ENCODE data around the gene ASB3.

The ASB3 gene

GRCh38 chr2:53646788-53647187 lies 140.0 kb downstream of the ASB3 start:
- TF ChIP-seq CTCF (IDR thresholded peaks at IDR 0.05; ENCODE audit: low read depth, low read length, poor library complexity, severe bottlenecking) (no peak), EZH2phosphoT487 (IDR thresholded peaks at IDR 0.05; ENCODE audit: borderline replicate concordance, low read length) (no peak)
- Histone ChIP-seq H3K4me2 (ENCODE audit: low read length) (no peak overlapping the region), H3K9me2 (replicated peaks; ENCODE audit: control insufficient read depth, low read length) (no peaks in the 10 kb centered on the region), H3F3A (ENCODE audit: control insufficient read depth, insufficient read depth) (no peaks in the 10 kb centered on the region), H3K27me3 (ENCODE audit: control insufficient read depth, low read length) (no peaks in the 10 kb centered on the region), H4K20me1 (ENCODE audit: control insufficient read depth, insufficient read depth, low read depth, low read length) (no peaks in the 10 kb centered on the region), H3K4me3 (ENCODE audit: low read length) (no peak overlapping the region), H3K36me3 (ENCODE audit: control insufficient read depth, low read length) (no peaks in the 10 kb centered on the region), H3K79me2 (ENCODE audit: control insufficient read depth, low read length) (no peaks in the 10 kb centered on the region), H3K9me3 (ENCODE audit: control insufficient read depth, insufficient read depth, low read length) (no peaks in the 10 kb centered on the region), H3K27ac (ENCODE audit: low read depth, low read length) (no peak overlapping the region), H3K4me1 (ENCODE audit: control insufficient read depth, low read length) (no peaks in the 10 kb centered on the region)

GRCh38 chr2:53641290-53641689 lies 145.5 kb downstream of the ASB3 start:
- no peak for TF ChIP-seq EZH2phosphoT487 (IDR thresholded peaks at IDR 0.05; ENCODE audit: borderline replicate concordance, low read length)
- no peak for TF ChIP-seq CTCF (IDR thresholded peaks at IDR 0.05; ENCODE audit: low read depth, low read length, poor library complexity, severe bottlenecking)
- Histone ChIP-seq H3K36me3 (ENCODE audit: control insufficient read depth, low read length) (no peaks in the 10 kb centered on the region), H3K4me1 (ENCODE audit: control insufficient read depth, low read length) (no peaks in the 10 kb centered on the region), H3F3A (ENCODE audit: control insufficient read depth, insufficient read depth) (no peaks in the 10 kb centered on the region), H3K79me2 (ENCODE audit: control insufficient read depth, low read length) (no peaks in the 10 kb centered on the region), H3K4me2 (ENCODE audit: low read length) (no peak overlapping the region), H3K27ac (ENCODE audit: low read depth, low read length) (no peak overlapping the region), H3K27me3 (ENCODE audit: control insufficient read depth, low read length) (no peaks in the 10 kb centered on the region), H4K20me1 (ENCODE audit: control insufficient read depth, insufficient read depth, low read depth, low read length) (no peaks in the 10 kb centered on the region), H3K4me3 (ENCODE audit: low read length) (no peak overlapping the region), H3K9me2 (replicated peaks; ENCODE audit: control insufficient read depth, low read length) (no peaks in the 10 kb centered on the region), H3K9me3 (ENCODE audit: control insufficient read depth, insufficient read depth, low read length) (no peaks in the 10 kb centered on the region)

GRCh38 chr2:53640466-53640865 lies 146.3 kb downstream of the ASB3 start:
- no peak overlapping the region for H3K27ac ChIP-seq (ENCODE audit: low read depth, low read length)
- no peaks in the 10 kb centered on the region for H4K20me1 ChIP-seq (ENCODE audit: control insufficient read depth, insufficient read depth, low read depth, low read length)
- no peaks in the 10 kb centered on the region for H3K9me3 ChIP-seq (ENCODE audit: control insufficient read depth, insufficient read depth, low read length)
- H3K4me3 ChIP-seq (ENCODE audit: low read length): no peak overlapping the region
- H3K4me1 ChIP-seq (ENCODE audit: control insufficient read depth, low read length): no peaks in the 10 kb centered on the region
- no peaks in the 10 kb centered on the region for H3K27me3 ChIP-seq (ENCODE audit: control insufficient read depth, low read length)
- no peaks in the 10 kb centered on the region for H3K9me2 ChIP-seq (replicated peaks; ENCODE audit: control insufficient read depth, low read length)
- H3F3A ChIP-seq (ENCODE audit: control insufficient read depth, insufficient read depth): no peaks in the 10 kb centered on the region
- no peak overlapping the region for H3K4me2 ChIP-seq (ENCODE audit: low read length)
- H3K36me3 ChIP-seq (ENCODE audit: control insufficient read depth, low read length): no peaks in the 10 kb centered on the region
- TF ChIP-seq CTCF (IDR thresholded peaks at IDR 0.05; ENCODE audit: low read depth, low read length, poor library complexity, severe bottlenecking): no peak
- no peak for TF ChIP-seq EZH2phosphoT487 (IDR thresholded peaks at IDR 0.05; ENCODE audit: borderline replicate concordance, low read length)
- no peaks in the 10 kb centered on the region for H3K79me2 ChIP-seq (ENCODE audit: control insufficient read depth, low read length)

- TF ChIP-seq CTCF (IDR thresholded peaks at IDR 0.05; ENCODE audit: low read depth, low read length, poor library complexity, severe bottlenecking) (no peak), EZH2phosphoT487 (IDR thresholded peaks at IDR 0.05; ENCODE audit: borderline replicate concordance, low read length) (no peak)
- H3K9me3 ChIP-seq (ENCODE audit: control insufficient read depth, insufficient read depth, low read length): no peaks in the 10 kb centered on the region
- H3K79me2 ChIP-seq (ENCODE audit: control insufficient read depth, low read length): no peaks in the 10 kb centered on the region
- no peaks in the 10 kb centered on the region for H3K4me1 ChIP-seq (ENCODE audit: control insufficient read depth, low read length)
- H3K27me3 ChIP-seq (ENCODE audit: control insufficient read depth, low read length): no peaks in the 10 kb centered on the region
- H3K27ac ChIP-seq (ENCODE audit: low read depth, low read length): no peak overlapping the region
- no peaks in the 10 kb centered on the region for H3K36me3 ChIP-seq (ENCODE audit: control insufficient read depth, low read length)
- H3K4me3 ChIP-seq (ENCODE audit: low read length): no peak overlapping the region
- no peaks in the 10 kb centered on the region for H3K9me2 ChIP-seq (replicated peaks; ENCODE audit: control insufficient read depth, low read length)
- H3F3A ChIP-seq (ENCODE audit: control insufficient read depth, insufficient read depth): no peaks in the 10 kb centered on the region
- H3K4me2 ChIP-seq (ENCODE audit: low read length): no peak overlapping the region
- H4K20me1 ChIP-seq (ENCODE audit: control insufficient read depth, insufficient read depth, low read depth, low read length): no peaks in the 10 kb centered on the region
Observed at GRCh38 chr2:53636596-53636995, 150.2 kb downstream of the ASB3 start.
